Measurements from ENCODE around the gene TNFRSF11A.

DNA sequence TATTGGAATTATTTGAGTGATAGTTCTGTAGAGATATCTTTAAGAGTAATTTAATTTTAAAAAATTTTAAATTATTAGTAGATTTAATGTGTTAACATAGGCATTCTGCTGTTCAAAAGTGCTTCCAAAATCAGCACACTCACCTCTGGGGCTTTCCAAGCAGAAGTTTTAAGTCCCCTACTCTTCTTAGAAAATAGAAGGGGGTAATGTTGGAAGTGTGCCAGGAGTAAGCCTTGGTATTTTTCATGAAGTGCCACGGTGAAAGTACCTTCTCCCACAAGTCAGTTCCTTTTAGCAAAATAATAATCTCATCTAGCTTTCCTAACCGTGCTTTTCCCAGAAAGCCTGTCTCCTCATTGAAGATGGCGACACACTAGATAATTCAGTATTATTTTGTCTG lies 3.9 kb upstream of the TNFRSF11A start:
- TF ChIP-seq POLR2A (IDR thresholded peaks at IDR 0.05; ENCODE audit: low read length) (no peak), GATA1 (IDR thresholded peaks at IDR 0.05; ENCODE audit: low read depth, low read length) (no peak)
